Esophagus squamous epithelium (tissue), 4 donors: ENCODE data around the gene ANK3.

Experiments
- POLR2A ChIP-seq, 4 donors: fragments of 450-650 bp; IDR thresholded peaks; one replicate each; pipeline ENCODE4 v1.6.1; 2017; ENCODE audit warnings: antibody characterized with exemption in 4 of 4, mild to moderate bottlenecking in 4 of 4, moderate library complexity in 3 of 4
- TF ChIP-seq, protein P1 (sequence below), 6 experiments: fragments of 450-650 bp in 4 of 6; fragments of 200-600 bp in 2 of 6; sonication (generic) in 2 of 6; IDR thresholded peaks; one replicate each; pipeline ENCODE4 v1.5.1; 2016 to 2019; ENCODE audit warnings: antibody characterized with exemption in 6 of 6, mild to moderate bottlenecking in 4 of 6, moderate library complexity in 4 of 6

DNA sequence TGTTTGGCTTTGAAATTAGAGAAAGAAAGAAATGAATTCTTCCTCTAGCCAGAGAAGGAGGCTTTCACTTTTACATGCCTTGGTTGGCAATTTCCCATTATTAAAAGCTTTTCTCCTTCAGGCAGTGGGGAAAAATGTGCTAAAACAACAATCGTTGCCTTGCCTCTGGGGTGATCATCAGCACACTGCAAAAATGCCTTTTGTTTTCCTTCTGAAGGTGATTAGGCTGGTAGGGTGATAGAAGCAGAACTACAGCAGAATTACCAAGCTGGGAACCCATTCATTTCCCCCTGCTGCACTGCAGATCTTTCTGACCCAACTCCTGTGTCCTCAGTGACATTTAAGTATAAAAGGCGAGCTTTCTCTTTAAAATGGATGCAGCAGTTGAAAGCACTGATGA, 22.2 kb downstream of the ANK3 start:
- TF ChIP-seq, protein P1, sequence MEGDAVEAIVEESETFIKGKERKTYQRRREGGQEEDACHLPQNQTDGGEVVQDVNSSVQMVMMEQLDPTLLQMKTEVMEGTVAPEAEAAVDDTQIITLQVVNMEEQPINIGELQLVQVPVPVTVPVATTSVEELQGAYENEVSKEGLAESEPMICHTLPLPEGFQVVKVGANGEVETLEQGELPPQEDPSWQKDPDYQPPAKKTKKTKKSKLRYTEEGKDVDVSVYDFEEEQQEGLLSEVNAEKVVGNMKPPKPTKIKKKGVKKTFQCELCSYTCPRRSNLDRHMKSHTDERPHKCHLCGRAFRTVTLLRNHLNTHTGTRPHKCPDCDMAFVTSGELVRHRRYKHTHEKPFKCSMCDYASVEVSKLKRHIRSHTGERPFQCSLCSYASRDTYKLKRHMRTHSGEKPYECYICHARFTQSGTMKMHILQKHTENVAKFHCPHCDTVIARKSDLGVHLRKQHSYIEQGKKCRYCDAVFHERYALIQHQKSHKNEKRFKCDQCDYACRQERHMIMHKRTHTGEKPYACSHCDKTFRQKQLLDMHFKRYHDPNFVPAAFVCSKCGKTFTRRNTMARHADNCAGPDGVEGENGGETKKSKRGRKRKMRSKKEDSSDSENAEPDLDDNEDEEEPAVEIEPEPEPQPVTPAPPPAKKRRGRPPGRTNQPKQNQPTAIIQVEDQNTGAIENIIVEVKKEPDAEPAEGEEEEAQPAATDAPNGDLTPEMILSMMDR (IDR thresholded peaks at IDR 0.05), result no peak
- TF ChIP-seq POLR2A (IDR thresholded peaks at IDR 0.05), result no peak
